HG03159 (cell line): Measurements from ENCODE around the gene PRB3.

Experiments
- ATAC-seq: cut with Tn5 transposase; IDR thresholded peaks from one replicate; pipeline ENCODE4 v1.9.1; 2021; ENCODE audit warnings: mild to moderate bottlenecking, moderate library complexity; ENCODE audit not compliant: unreplicated experiment

The PRB3 gene

DNA sequence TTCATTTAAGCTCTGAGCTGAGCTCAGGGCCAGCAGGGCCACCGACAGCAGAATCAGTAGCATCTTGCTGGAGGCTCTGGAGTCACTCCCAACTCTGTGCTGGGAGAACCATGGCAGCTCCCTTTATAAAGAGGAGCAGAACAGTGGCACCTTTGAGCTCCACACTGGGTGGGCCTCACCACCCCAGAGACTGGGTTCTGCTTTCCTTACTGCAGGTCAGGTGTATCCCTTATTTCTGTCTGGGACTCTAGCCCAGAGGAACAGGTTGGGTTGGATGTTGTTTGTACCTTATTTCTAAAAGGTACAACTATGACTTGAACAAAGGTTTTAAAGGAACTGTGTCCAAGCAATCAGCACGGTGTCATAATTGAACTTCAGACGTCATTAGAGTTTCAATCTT is at the start of gene PRB3:
TSS of gene PRB3 (minus strand) at position 101 of the 400 bp plus-strand sequence. CDS start at position 63, 38 bp downstream.
- no peak for ATAC-seq

DNA sequence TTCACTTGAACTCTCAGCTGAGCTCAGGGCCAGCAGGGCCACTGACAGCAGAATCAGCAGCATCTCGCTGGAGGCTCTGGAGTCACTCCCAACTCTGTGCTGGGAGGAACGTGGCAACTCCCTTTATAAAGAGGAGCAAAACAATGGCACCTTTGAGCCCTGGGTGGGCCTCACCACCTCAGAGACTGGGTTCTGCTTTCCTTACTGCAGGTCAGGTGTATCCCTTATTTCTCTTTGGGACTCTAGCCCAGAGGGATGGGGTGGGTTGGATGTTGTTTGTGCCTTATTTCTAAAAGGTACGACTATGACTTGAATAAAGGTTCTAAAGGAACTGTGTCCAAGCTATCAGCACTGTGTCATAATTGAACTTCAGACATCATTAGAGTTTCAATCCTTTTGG is 40.8 kb upstream of the PRB3 start, which contains the start of gene PRB4:
TSS of gene PRB4 (minus strand) at position 101 of the 400 bp plus-strand sequence. CDS start at position 63, 38 bp downstream.
- no peak for ATAC-seq

GRCh38 chr12:11307143-11307542 is 37.6 kb upstream of the PRB3 start:
- ATAC-seq: no peak

GRCh38 chr12:11273449-11273848 is 3.9 kb upstream of the PRB3 start:
- no peak for ATAC-seq

- ATAC-seq: no peak
These were observed 5.0 kb downstream of the PRB3 start for GRCh38 chr12:11264501-11264900.

DNA sequence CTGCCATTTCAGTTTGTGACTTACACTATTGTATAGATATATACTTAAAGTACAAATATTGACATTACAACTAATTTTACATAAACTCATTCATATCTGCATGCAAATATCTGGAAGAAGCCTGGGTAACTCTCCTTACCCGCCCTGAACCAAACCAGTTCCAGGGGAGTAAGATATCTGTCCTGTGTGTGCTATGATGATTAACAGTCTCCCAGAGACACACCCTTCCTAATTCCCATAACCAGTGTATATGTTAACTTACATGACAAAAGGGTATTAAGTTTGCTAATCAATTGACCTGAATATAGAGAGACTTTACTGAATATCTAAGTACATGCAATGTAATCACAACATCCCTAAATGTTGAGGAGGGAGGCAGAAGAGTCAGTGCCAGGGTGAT is 23.0 kb downstream of the PRB3 start:
- no peak for ATAC-seq

DNA sequence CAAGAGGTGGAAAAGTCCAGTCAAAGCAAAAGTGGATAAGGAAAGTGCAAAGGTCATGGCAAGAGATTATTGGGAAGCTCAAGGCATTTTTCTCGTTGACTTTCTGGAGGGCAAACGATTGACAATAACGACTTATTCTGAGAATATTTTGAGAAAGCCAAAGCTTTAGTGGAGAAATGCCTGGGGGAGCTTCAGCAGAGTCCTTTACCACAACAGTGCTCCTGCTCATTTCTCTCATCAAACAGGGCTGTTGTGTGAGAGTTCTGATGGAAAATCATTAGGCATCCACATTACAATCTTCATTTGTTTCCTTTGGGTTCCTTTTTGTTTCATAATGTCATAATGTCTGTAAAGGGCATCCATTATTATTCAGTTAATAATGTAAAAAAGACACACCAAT is 26.9 kb downstream of the PRB3 start:
- no peak for ATAC-seq

- ATAC-seq: no peak
These were observed 29.1 kb downstream of the PRB3 start for GRCh38 chr12:11240348-11240930.

- ATAC-seq: no peak
These were observed 31.2 kb downstream of the PRB3 start for GRCh38 chr12:11238275-11238674.

- no peak for ATAC-seq
These were observed 36.0 kb downstream of the PRB3 start for GRCh38 chr12:11233532-11233931.

DNA sequence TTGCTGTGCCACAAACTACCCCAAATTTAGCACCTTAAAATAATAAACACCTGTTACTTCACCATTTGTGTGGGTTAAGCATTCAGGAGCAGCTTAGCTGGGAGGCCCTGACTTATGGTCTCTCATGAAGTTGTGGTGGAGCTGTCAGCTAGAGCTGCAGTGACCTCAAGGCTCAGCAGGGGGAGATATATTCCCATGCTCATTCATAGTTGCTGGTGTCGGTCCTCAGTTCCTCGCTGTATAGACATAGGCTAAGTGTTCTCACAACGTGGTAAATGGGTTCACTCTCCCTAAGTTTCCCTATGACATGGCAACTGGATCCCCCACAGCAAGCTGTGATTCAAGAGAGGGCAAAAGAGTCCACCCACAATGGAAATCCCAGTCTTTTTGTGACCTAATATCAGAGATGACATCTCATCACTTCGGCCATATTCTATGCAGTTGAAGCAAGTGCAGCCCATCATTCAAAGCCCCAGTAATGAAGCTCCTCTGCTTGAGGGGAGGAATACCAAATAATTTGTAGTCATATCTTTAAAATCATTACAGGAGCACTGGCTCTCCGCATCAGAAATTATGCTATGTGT is 41.1 kb downstream of the PRB3 start:
- ATAC-seq: peak; percentile 70

- no peak for ATAC-seq
These were observed 42.1 kb downstream of the PRB3 start for GRCh38 chr12:11227373-11227772.
